Measurements from ENCODE around the gene L3MBTL3.
"Not testable (repeated sequence)": the region's sequence is repeated elsewhere in the genome, so short reads cannot be mapped to it uniquely, and the experiment has no call there.

The L3MBTL3 gene

DNA sequence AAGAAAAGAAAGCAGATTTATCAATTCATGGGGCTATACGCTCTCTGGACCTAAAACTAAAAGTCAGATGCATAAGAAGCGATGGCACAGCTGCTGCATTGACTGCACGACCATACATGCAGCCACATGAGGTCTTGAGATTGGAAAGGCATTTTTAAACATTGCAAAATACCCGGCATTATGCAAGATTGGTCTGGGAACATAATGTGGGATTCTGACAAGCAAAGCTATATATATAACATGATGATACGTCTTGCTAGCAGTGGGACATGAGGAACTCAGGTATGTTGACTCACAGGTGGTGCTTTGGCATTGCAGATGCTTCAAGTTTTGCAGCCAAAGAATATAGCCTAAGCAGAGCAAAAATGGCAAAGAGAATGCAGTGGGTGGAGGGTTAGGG is 149.3 kb downstream of the L3MBTL3 start:
- TF ChIP-seq, protein P1, sequence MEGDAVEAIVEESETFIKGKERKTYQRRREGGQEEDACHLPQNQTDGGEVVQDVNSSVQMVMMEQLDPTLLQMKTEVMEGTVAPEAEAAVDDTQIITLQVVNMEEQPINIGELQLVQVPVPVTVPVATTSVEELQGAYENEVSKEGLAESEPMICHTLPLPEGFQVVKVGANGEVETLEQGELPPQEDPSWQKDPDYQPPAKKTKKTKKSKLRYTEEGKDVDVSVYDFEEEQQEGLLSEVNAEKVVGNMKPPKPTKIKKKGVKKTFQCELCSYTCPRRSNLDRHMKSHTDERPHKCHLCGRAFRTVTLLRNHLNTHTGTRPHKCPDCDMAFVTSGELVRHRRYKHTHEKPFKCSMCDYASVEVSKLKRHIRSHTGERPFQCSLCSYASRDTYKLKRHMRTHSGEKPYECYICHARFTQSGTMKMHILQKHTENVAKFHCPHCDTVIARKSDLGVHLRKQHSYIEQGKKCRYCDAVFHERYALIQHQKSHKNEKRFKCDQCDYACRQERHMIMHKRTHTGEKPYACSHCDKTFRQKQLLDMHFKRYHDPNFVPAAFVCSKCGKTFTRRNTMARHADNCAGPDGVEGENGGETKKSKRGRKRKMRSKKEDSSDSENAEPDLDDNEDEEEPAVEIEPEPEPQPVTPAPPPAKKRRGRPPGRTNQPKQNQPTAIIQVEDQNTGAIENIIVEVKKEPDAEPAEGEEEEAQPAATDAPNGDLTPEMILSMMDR (conservative IDR thresholded peaks at IDR 0.05; ENCODE audit: control insufficient read depth, insufficient read depth, low read depth, low read length), result no peak
- DNase-seq (ENCODE audit: low read depth), result peak; percentile 65
- no peak overlapping the region for H3K4me3 ChIP-seq (ENCODE audit: control insufficient read depth, low read depth, low read length)

DNA sequence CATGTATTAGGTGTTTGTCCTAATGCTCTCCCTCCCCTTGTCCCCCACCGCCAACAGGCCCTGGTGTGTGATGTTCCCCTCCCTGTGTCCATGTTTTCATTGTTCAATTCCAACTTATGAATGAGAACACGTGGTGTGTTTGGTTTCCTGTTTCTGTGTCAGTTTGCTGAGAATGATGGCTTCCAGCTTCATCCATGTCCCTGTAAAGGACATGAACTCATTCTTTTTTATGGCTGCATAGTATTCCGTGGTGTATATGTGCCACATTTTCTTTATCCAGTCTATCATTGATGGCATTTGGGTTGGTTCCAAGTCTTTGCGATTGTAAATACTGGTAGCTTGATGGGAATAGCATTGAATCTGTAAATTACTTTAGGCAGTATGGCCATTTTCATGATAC is 151.8 kb downstream of the L3MBTL3 start:
- not testable (repeated sequence) for DNase-seq (ENCODE audit: low read depth); H3K4me3 ChIP-seq (ENCODE audit: control insufficient read depth, low read depth, low read length)

DNA sequence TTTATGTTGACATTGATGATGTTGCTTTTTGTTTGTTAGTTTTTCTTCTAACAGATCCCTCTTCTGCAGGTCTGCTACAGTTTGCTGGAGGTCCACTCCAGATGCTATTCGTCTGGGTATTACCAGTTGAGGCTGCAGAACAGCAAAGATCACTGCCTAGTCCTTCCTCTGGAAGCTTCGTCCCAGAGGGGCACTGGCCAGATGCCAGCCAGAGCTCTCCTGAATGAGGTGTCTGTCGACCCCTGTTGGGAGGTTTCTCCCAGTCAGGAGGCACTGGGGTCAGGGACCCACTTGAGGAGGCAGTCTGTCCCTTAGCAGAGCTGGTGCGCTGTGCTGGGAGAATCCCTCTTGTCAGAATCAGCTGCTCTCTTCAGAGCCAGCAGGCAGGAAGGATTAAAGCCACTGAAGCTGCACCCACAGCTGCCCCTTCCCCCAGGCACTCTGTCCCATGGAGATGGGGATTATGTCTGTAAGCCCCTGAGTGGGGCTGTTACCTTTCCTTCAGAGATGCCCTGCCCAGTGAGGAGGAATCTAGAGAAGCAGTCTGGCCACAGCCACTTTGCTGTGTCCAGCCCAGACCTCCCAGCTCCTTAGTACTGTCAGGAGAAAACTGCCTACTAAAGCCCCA is 155.1 kb downstream of the L3MBTL3 start:
- DNase-seq (ENCODE audit: low read depth); H3K4me3 ChIP-seq (ENCODE audit: control insufficient read depth, low read depth, low read length): not testable (repeated sequence)

DNA sequence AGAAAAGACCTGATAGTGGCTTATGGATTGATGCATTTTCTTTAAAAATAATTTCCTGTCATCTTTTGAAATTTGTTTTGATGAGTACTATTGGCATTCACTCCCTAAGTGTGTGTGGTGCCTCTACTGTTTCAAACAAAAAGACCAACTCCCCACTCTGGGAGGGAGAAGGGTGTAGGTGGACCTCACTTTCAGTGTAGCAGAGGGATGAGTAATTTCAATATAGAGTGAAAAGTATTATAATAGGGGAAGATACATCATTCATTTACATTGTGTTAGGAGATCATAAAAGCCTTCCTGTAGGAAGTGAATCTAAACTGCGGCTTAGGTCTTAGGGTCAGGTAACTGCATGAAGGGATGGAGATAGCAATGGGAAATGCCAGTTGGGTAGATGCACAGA is 158.0 kb downstream of the L3MBTL3 start:
- DNase-seq (ENCODE audit: low read depth), result no peak
- no peak overlapping the region for H3K4me3 ChIP-seq (ENCODE audit: control insufficient read depth, low read depth, low read length)
- TF ChIP-seq, protein P1 (conservative IDR thresholded peaks at IDR 0.05; ENCODE audit: control insufficient read depth, insufficient read depth, low read depth, low read length), result no peak

DNA sequence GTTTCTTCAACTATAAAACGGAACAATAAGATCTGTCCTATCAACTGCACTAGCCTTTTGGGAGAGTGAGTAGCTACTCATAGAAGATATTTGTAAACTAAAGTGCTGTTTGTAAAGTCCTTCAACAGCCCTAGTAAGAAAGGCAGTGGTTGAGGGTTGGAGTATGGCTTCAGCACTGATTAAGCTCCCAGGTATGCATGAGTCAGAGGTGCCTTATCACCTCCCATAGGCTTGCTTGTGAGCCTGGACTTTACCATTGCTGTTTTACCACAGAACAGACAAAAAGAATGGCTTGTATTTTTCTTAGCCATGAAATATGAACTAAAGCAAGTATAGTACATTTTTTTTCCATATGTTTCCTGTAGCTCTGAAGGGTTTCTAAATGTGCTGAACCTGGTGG is 160.3 kb downstream of the L3MBTL3 start:
- no peak overlapping the region for H3K4me3 ChIP-seq (ENCODE audit: control insufficient read depth, low read depth, low read length)
- TF ChIP-seq, protein P1 (conservative IDR thresholded peaks at IDR 0.05; ENCODE audit: control insufficient read depth, insufficient read depth, low read depth, low read length), result no peak
- DNase-seq (ENCODE audit: low read depth), result peak; percentile 89

DNA sequence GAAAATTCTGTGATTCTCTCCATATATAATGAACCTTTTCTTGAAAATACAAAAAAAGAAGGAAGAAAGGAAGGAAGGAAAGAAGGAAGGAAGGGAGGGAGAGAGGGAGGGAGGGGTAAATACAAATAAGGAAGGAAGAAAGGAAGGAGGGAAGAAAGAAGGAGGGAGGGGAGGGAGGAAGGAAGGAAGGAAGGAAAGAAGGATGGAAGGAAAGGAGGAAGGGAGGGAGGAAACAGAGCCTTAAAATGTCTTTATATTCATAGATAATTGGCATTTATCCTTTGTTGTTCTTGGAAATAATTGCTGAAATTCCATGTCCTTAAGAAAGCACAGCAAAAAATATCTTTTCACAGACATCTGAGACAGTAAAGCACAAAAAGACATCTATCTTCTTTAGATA is 164.1 kb downstream of the L3MBTL3 start:
- no peak overlapping the region for H3K4me3 ChIP-seq (ENCODE audit: control insufficient read depth, low read depth, low read length)
- TF ChIP-seq, protein P1 (conservative IDR thresholded peaks at IDR 0.05; ENCODE audit: control insufficient read depth, insufficient read depth, low read depth, low read length), result no peak
- no peak for DNase-seq (ENCODE audit: low read depth)

DNA sequence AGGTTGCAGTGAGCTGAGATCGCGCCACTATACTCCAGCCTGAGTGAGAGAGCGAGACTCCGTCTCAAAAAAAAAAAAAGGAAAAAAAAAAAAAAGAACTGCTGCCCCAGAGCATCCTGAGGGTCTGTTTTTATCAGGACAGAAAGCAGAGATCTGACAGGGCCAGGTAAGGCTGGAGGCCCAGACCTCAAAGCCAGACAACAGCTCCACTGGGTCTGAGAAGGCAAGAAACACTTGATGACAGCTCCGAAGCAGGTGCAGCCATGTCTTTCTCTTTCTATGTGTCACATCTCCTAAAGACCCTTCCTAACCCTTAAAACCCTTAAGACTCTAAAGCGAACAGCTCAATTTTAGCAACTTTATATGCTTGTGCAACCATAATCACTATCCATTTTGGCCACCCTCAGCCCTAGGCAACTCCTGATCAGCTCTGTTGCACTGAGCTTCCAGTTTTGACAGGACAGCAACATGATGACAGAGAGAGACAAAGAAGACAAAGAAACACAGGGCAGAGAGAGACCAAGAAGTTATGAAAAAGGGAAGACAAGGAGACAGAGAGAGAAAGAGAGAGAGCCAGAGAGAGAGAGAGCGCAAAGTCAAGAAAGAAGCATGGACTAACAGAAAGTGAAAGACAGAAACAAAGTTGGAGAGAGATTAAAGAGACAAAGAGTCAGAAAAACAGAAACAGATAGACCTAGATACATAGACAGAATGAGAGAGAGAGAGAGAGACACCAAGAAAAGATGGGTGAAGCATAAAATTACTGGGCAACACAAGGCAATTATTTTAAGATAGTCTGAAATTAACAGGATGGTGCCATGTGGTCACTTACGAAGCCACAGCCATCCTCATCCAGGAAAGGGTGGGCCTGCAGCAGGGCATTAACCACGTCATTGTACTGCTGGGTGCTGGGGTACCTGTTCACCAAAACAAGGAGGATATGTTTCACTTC is 165.2 kb downstream of the L3MBTL3 start:
- no peak overlapping the region for H3K4me3 ChIP-seq (ENCODE audit: control insufficient read depth, low read depth, low read length)
- no peak for DNase-seq (ENCODE audit: low read depth)
- TF ChIP-seq, protein P1 (conservative IDR thresholded peaks at IDR 0.05; ENCODE audit: control insufficient read depth, insufficient read depth, low read depth, low read length), result no peak
